ENCODE results near the gene OSBPL8. TPM values are rescaled to one million over a fixed set of nuclear protein-coding genes. Genes with fewer than 3 reads are reported as not detected.

The OSBPL8 gene
- total and polyA plus RNA-seq, 7 donors: 7.6 to 64.3 (median 44.8) TPM

DNA sequence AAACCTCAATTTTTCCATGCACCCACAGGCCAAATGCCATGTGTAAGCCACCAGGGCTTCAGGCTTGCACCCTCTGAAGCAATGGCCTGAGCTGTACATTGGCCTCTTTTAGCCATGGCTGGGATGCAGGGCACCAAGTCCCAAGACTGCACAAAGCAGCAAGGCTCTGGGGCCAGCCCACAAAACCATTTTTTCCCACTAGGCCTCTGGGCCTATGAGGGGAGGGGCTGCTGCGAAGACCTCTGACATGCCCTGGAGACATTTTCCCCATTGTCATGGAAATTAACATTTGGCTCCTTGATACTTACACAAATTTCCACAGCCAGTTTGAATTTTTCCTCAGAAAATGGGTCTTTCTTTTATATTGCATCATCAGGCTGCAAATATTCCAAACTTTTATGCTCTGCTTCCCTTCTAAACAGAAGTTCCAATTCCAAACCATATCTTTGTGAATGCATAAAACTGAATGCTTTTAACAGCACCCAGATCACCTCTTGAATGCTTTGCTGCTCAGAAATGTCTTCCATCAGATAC lies 14.3 kb upstream of the OSBPL8 start:
- no peaks in the 10 kb centered on the region for H3K4me1 ChIP-seq
- intact Hi-C loops (cut with DNase I): no loop called here
- peaks cover 0 to 5% (median 0%) of the 10 kb centered on the region in 4 donors for H3K9me3 ChIP-seq
- 94 to 100% methylated on average over 1 of the region's 1 CpG for WGBS, 2 donors
- H3K27me3 ChIP-seq: no peaks in the 10 kb centered on the region
- H3K27ac ChIP-seq: no peak overlapping the region
- H3K36me3 ChIP-seq: no peaks in the 10 kb centered on the region
- TF ChIP-seq POLR2AphosphoS5 (IDR thresholded peaks at IDR 0.05): no peak
- no peak for TF ChIP-seq CTCF (IDR thresholded peaks at IDR 0.05)
- TF ChIP-seq POLR2A (IDR thresholded peaks at IDR 0.05): no peak
- no peak for TF ChIP-seq EP300 (IDR thresholded peaks at IDR 0.05)
- no peak for DNase-seq
- no peak overlapping the region for H3K4me3 ChIP-seq

GRCh38 chr12:76571256-76571655 lies 11.7 kb upstream of the OSBPL8 start:
- H3K27ac ChIP-seq: no peak overlapping the region
- H3K4me3 ChIP-seq: no peak overlapping the region
- 89 to 93% methylated on average over 3 of the region's 3 CpGs for WGBS, 2 donors
- DNase-seq: no peak
- no peaks in the 10 kb centered on the region for H3K36me3 ChIP-seq
- H3K4me1 ChIP-seq: no peaks in the 10 kb centered on the region
- TF ChIP-seq CTCF (IDR thresholded peaks at IDR 0.05) (no peak), POLR2A (IDR thresholded peaks at IDR 0.05) (no peak), POLR2AphosphoS5 (IDR thresholded peaks at IDR 0.05) (no peak), EP300 (IDR thresholded peaks at IDR 0.05) (no peak)
- intact Hi-C loops (cut with DNase I): no loop called here
- peaks cover 0 to 5% (median 0%) of the 10 kb centered on the region in 4 donors for H3K9me3 ChIP-seq
- H3K27me3 ChIP-seq: no peaks in the 10 kb centered on the region

DNA sequence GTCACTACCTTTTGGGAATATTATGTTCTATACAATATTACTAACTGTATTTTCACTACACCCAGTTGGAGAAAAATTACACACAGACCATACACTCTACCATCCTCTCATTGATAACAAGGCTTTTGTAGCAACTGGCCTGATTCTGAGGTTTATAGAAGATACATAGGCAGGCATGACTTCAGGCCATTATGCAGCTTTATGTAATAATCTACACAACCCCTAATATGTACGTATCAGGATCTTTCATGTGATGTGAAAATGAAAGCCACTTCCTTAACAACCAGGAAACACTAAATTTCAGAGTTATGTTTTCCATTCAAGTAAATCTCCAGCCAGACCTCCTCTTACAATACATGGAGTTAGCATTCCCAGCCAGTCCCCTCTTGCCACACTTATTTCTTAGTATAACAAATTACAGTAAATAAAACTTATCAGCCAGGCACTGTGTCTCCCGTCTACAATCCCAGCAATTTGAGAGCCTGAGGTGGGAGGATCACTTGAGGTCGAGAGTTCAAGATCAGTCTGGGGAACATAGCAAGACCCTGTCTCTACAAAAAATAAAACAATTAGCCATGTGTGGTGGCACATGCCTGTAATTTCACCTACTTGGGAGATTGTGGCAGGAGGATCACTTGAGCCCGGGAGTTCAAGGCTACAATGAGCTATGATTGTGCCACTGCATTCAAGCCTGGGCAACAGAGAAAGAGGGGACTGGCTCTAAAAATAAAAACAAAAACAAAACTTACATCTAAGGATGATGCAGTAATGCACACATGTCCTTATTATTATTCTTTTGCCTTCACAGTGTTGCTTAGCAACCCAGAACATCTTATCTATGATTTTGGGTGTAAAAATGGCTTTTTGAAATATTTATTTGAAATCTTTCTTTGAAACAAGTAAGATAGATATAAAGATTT lies 10.4 kb upstream of the OSBPL8 start:
- H3K36me3 ChIP-seq: no peaks in the 10 kb centered on the region
- no peak overlapping the region for H3K27ac ChIP-seq
- intact Hi-C loops (cut with DNase I): no loop called here
- DNase-seq: no peak
- peaks cover 0 to 5% (median 0%) of the 10 kb centered on the region in 4 donors for H3K9me3 ChIP-seq
- no peaks in the 10 kb centered on the region for H3K27me3 ChIP-seq
- WGBS, 2 donors: 48% methylated on average over 4 of the region's 4 CpGs
- no peak for TF ChIP-seq EP300 (IDR thresholded peaks at IDR 0.05)
- TF ChIP-seq CTCF (IDR thresholded peaks at IDR 0.05): no peak
- TF ChIP-seq POLR2A (IDR thresholded peaks at IDR 0.05): no peak
- no peak for TF ChIP-seq POLR2AphosphoS5 (IDR thresholded peaks at IDR 0.05)
- H3K4me3 ChIP-seq: no peak overlapping the region
- no peaks in the 10 kb centered on the region for H3K4me1 ChIP-seq

DNA sequence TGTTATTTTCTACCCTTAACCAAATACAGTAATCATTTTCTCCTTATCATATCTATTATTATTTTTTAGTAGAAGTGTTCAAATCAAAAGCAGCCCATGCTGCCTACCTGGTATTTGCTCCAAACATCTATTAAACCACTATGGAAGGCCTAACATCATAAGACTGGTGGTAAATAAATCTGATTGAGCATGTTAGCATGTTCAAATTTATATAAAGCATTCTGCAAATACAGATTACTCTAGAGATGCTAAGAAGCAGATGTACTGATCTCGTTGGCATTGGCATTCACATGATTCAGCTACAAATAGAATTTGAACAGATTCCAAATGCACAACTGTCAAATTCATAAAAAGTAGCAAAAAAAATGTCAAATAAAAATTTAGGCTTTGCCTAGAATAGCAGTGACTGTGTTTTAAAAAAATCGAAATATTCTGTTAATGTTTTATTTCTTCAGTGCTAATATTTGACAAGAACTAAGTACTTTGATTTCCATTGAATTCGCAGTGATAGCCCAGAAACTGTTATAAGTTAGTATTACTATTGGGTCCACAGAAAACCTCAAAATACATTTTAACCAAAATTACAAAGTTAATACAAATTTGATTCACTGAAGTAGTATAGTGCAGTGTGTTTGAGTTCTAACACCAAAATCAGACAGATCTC lies 9.4 kb upstream of the OSBPL8 start:
- TF ChIP-seq EP300 (IDR thresholded peaks at IDR 0.05) (no peak), CTCF (IDR thresholded peaks at IDR 0.05) (no peak), POLR2A (IDR thresholded peaks at IDR 0.05) (no peak), POLR2AphosphoS5 (IDR thresholded peaks at IDR 0.05) (no peak)
- Histone ChIP-seq H3K27me3 (no peaks in the 10 kb centered on the region), H3K4me1 (no peaks in the 10 kb centered on the region), H3K4me3 (no peak overlapping the region), H3K9me3 (peaks cover 0 to 2% (median 0%) of the 10 kb centered on the region in 4 donors), H3K27ac (no peak overlapping the region), H3K36me3 (no peaks in the 10 kb centered on the region)
- intact Hi-C loops (cut with DNase I): no loop called here
- 71 to 83% methylated on average over 3 of the region's 3 CpGs for WGBS, 2 donors
- no peak for DNase-seq

Data from sigmoid colon (tissue), 7 donors.